T-helper 1 cell treated with Interleukin-12 subunit alpha and Interleukin-12 subunit beta and Interleukin-4 antibody, amounts not matched to agents 30 ng/mL and 1 ng/mL, for 36 hours (primary cell): ENCODE results near the gene TICAM2. TPM values are rescaled to one million over a fixed set of nuclear protein-coding genes. Genes with fewer than 3 reads are reported as not detected.

Source experiments
- intact Hi-C: fragments of 100-400 bp; cut with micrococcal nuclease; formaldehyde crosslinking; loops from one replicate; pipeline ENCODE4 v1.15.1; 2024
- total RNA-seq: library from RNA; stranded (reverse); gene quantifications from 2 replicates; pipeline ENCODE4 v1.2.3, GENCODE V29; 2022

TICAM2 gene
- total RNA-seq, 1 donor from 2014 or later = 3.3 TPM

GRCh38 chr5:115616472-115616871, 14.2 kb upstream of the TICAM2 start:
- intact Hi-C loops = loop anchor here (1.0 kb wide), 1 partner anchor 8 kb away; no protein-coding TSS in a partner anchor

DNA sequence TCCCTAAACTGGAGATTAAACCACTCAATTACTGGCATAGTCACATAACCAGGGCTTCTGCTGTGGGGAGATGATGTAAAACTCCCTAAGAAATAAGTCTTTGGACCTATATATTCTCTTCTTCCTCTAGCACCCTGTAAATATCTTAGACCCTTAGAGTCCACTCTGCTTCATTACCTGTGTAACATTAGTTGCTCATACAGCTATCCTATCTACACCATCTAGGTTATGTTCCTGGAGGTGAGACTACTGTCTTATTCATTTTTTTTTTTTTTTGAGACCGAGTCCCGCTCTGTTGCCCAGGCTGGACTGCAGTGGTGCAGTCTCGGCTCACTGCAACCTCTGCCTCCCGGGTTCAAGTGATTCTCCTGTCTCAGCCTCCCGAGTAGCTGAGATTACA, 9.6 kb upstream of the TICAM2 start:
- intact Hi-C loops = no loop called here

DNA sequence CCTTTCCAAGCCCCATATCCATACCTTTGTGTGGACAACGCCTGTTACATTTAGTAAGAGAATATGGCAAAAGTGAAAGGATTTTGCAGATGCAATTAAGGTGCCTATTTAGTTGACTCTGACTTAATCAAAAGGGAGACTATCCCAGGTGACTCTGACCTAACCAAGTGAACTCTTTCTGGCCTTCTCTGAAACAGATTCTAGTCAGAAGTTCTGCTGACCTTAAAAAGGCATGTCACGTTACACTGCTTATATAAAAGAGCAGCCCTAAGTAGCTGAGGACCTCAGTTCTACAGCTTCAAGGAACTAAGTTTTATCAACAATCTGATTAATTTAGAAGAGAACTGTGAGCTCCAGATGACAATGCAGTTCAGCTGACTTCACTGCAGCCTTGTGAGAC, 5.7 kb upstream of the TICAM2 start:
- intact Hi-C loops = no loop called here

DNA sequence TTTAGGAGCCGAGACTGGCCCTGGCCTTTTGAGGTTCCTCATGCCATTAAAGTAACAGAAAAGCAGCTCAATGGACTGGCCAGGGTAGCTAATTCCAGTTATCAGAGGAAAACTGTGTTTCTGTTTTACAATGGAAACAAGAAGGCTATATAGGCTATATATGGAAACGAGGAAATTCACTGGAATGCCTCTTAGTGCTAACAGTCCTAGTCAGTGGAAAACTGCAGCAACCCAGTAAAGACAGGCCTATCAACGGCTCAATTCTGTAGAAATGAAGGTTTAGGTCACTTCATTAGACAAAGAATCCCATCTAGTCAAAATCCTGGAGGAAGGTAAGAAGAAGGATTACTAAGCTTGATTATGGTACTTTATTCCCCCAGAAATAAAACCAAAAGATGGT, 3.2 kb upstream of the TICAM2 start:
- intact Hi-C loops = no loop called here

DNA sequence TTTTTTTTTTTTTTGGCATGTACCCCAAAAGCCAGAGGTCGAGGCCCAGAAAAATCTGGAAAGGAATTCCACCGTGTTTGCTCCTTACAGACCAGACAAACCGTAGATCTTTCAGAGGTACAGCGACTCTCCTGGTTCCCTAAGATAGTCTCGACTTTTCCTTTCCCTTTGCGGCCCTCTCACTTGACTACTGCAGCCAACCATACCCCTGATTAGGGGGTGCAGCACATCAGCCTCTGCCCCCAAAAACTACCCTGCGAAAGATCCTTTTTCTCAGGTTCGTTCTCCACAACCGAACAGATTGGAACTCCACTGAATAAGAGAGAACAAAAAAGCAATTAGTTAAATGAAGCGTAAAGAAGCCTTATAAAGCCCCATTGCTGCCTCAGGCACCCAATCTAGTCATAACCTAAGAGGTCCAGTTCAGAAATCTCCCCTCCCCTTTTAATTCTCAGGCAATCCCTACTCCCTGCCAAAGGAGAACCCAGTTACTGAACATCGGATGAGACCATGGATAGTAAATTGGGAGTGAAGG, 379 bp upstream of the TICAM2 start:
- intact Hi-C loops = loop anchor here (1.0 kb wide), 1 partner anchor 11 kb away; no protein-coding TSS in a partner anchor

- intact Hi-C loops = loop anchor here (1.0 to 2.0 kb wide), 4 partner anchors 25 to 430 kb away; partner anchors contain the start of genes AP3S1, ATG12 and FEM1C
Observed at GRCh38 chr5:115600766-115601165, 1.5 kb downstream of the TICAM2 start.

GRCh38 chr5:115599924-115600323, 2.4 kb downstream of the TICAM2 start:
- intact Hi-C loops = loop anchor here (2.0 kb wide), 1 partner anchor 429 kb away; no protein-coding TSS in a partner anchor

- intact Hi-C loops = no loop called here
Observed at GRCh38 chr5:115599502-115599901, 2.8 kb downstream of the TICAM2 start.

DNA sequence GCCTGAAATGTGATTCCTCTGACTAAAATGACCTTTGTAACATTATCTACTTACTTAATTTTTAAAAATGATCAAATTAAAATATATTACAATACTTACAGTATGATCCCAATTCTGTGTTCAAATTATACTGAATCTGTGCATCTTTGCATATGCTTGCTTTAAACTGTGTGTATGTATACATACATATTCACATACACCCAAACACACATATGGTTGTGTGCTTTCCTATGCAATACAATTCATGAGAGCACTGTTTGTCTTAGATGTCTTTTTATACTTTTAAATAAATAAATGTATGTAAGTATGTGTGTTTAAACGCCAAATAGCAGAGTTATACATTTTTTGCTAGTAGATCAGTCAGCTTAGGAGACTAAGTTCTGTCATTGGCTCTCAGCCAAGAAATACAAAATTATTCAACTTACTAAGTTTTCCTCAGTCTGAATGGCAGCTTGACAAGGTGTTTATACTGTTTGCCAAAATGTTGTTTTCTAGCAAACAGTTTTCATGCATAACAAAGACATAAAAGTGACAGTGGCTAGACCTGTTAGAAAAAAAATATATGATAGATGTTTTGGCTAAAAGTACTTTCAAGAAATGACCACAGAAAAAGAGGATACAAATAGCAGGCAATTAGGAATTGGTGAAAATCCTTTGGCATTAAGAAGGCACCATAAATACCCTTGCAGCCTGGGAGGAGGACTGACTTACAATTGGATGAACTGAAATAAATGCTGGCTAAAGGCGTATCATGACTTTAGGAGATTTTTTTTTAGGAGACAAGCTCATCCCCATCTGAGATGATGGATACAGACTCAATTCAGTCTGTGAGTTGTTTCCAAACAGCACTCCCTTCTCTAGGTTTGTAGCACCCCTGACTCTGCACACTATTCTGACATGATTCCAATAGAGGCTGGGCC, 7.9 kb downstream of the TICAM2 start:
- intact Hi-C loops = no loop called here

DNA sequence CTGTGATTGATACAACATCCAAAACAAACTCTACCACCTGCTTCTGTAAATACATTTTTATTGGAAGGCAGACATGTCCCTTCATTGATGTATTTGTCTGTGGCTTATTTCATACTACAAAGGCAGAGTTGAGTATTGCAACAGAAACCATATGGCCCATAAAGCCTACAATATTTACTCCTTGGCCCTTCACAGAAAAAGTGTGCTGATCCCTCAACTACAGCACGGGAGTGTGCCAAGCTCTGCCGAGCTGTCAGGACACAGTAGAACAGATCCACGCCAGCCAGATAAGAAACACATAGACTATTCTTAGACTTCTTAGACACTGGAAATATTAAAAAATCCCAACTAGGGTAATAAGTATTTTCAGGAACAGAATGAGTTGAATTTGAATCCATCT, 13.2 kb downstream of the TICAM2 start:
- intact Hi-C loops = loop anchor here (5.0 kb wide), 2 partner anchors 212 to 478 kb away; no protein-coding TSS in a partner anchor

- intact Hi-C loops = loop anchor here (5.0 kb wide), 2 partner anchors 211 to 479 kb away; no protein-coding TSS in a partner anchor
Observed at GRCh38 chr5:115588640-115589039, 13.6 kb downstream of the TICAM2 start.

GRCh38 chr5:115586525-115587146, 15.6 kb downstream of the TICAM2 start:
- intact Hi-C loops = loop anchor here (1.0 to 5.0 kb wide), 7 partner anchors 42 to 1974 kb away; partner anchors contain the start of gene FEM1C

- intact Hi-C loops = loop anchor here (5.0 kb wide), 2 partner anchors 208 to 482 kb away; no protein-coding TSS in a partner anchor
Observed at GRCh38 chr5:115585265-115585664, 17.0 kb downstream of the TICAM2 start.

GRCh38 chr5:115584501-115584900, 17.8 kb downstream of the TICAM2 start:
- intact Hi-C loops = no loop called here

- intact Hi-C loops = no loop called here
Observed at GRCh38 chr5:115583474-115583873, 18.8 kb downstream of the TICAM2 start.

DNA sequence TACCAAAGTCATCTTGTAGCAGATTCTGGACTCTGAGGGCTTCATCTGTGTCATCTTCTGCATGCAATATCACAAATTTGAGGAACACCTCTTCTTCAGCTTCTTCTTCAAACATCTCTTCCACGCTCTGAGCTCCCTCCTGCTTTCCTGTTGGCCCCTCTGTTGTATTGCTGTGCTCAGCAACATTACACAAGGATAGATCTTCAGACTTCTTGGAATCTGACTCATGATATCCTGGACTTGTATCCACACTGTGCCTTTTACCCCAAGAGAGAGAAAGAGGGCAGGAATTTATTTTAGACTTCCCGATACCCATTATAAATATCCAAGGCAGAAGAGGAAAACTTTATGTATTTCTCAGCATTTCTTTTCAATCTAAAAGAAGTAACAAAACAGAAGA, 21.3 kb downstream of the TICAM2 start:
- intact Hi-C loops = no loop called here

GRCh38 chr5:115579747-115580173, 22.5 kb downstream of the TICAM2 start:
- intact Hi-C loops = no loop called here

- intact Hi-C loops = no loop called here
Observed at GRCh38 chr5:115579216-115579615, 23.1 kb downstream of the TICAM2 start.

GRCh38 chr5:115578657-115579056, 23.6 kb downstream of the TICAM2 start:
- intact Hi-C loops = no loop called here

- intact Hi-C loops = no loop called here
Observed at GRCh38 chr5:115577741-115578140, 24.5 kb downstream of the TICAM2 start.

DNA sequence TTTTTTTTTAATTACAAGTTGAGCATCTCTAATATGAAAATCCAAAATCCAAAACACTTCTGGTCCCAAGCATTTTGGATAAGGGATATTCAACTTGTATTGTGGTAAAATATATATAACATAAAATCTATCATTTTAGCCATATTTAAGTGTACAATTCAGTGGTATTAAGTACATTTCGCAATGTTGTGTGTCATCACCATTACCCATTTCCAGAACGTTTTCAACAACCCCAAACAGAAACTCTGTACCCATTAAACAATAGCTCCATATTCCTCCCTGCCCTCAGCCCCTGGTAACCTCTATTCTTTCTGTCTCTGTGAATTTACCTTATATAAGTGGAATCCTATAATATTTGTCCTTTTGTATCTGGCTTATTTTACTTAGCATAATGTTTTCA, 24.9 kb downstream of the TICAM2 start:
- intact Hi-C loops = no loop called here
